C4-2B (cell line): ENCODE data around the gene TPRN.

Experiments
- ZFX ChIP-seq: fragments of 450-650 bp; IDR thresholded peaks from 2 replicates; pipeline ENCODE4 v1.6.1; 2017
- TF ChIP-seq, protein P1 (sequence below): fragments of 450-650 bp; conservative IDR thresholded peaks from 2 replicates; pipeline ENCODE4 v1.5.1; 2017; ENCODE audit warnings: mild to moderate bottlenecking

DNA sequence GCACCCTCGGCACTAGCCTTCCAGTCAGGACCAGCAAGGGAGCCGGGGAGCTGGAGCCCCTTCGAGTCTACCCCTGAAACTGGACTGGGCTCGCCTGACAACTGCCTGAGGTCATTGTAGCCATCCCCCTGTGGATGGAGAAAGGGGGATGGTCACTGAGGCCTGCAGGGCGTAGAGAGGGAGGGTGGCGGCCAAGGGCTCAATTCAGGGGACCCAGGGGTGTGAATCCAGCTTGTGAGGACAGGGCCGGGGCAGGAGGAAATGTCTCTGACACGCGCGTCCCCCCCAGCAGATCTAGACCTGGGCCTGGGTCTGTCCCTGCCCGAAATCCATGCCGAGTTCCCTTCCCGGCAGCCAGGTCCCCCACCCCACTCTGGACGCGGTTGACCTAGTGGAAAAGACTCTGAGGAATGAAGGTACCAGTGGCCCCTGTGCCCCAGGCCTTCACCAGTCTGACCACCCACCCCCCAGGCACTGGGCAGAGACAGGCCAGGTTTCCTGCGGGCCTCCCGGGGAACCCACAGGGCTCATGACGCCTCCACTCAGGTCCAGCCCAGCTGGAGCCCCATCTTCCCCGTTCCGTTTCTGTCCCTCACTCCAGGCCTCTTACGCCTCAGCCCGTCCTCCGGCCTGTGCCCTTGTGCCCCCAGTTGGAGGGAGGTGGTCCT is 31.0 kb upstream of the TPRN start:
- TF ChIP-seq, protein P1, sequence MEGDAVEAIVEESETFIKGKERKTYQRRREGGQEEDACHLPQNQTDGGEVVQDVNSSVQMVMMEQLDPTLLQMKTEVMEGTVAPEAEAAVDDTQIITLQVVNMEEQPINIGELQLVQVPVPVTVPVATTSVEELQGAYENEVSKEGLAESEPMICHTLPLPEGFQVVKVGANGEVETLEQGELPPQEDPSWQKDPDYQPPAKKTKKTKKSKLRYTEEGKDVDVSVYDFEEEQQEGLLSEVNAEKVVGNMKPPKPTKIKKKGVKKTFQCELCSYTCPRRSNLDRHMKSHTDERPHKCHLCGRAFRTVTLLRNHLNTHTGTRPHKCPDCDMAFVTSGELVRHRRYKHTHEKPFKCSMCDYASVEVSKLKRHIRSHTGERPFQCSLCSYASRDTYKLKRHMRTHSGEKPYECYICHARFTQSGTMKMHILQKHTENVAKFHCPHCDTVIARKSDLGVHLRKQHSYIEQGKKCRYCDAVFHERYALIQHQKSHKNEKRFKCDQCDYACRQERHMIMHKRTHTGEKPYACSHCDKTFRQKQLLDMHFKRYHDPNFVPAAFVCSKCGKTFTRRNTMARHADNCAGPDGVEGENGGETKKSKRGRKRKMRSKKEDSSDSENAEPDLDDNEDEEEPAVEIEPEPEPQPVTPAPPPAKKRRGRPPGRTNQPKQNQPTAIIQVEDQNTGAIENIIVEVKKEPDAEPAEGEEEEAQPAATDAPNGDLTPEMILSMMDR: no peak
- TF ChIP-seq ZFX: no peak
